HG02852 (cell line): ENCODE measurements around the gene POTEF.
"Not testable (repeated sequence)": the region's sequence is repeated elsewhere in the genome, so short reads cannot be mapped to it uniquely, and the experiment has no call there.

Experiments
- ATAC-seq: cut with Tn5 transposase; IDR thresholded peaks from one replicate; pipeline ENCODE4 v1.9.1; 2021; ENCODE audit warnings: mild to moderate bottlenecking, moderate library complexity; ENCODE audit not compliant: unreplicated experiment

POTEF gene

GRCh38 chr2:130129120-130129829 is at the start of gene POTEF:
Gene POTEF, minus strand, starts transcription at chr2:130129222. Its CDS starts 8,707 bp downstream, at chr2:130120515.
- not testable (repeated sequence) for ATAC-seq

GRCh38 chr2:130174866-130175265 is 45.8 kb upstream of the POTEF start:
- ATAC-seq = peak; percentile 92

GRCh38 chr2:130169896-130170295 is 40.9 kb upstream of the POTEF start:
- no peak for ATAC-seq

- not testable (repeated sequence) for ATAC-seq
Measured at GRCh38 chr2:130169163-130169562, 40.1 kb upstream of the POTEF start.

- ATAC-seq = not testable (repeated sequence)
Measured at GRCh38 chr2:130166611-130167010, 37.6 kb upstream of the POTEF start.

- ATAC-seq = no peak
Measured at GRCh38 chr2:130165293-130166016, 36.4 kb upstream of the POTEF start.

GRCh38 chr2:130162968-130163367 is 33.9 kb upstream of the POTEF start:
- ATAC-seq = no peak

GRCh38 chr2:130162486-130162885 is 33.5 kb upstream of the POTEF start:
- not testable (repeated sequence) for ATAC-seq

GRCh38 chr2:130160838-130161705 is 32.0 kb upstream of the POTEF start:
- not testable (repeated sequence) for ATAC-seq

- ATAC-seq = no peak
Measured at GRCh38 chr2:130160131-130160530, 31.1 kb upstream of the POTEF start.

GRCh38 chr2:130159376-130159775 is 30.4 kb upstream of the POTEF start:
- ATAC-seq = not testable (repeated sequence)

- no peak for ATAC-seq
Measured at GRCh38 chr2:130158631-130159030, 29.6 kb upstream of the POTEF start.

GRCh38 chr2:130157825-130158514 is 28.9 kb upstream of the POTEF start:
- ATAC-seq = peak; percentile 89

GRCh38 chr2:130157354-130157753 is 28.3 kb upstream of the POTEF start:
- peak; percentile 14 for ATAC-seq

- no peak for ATAC-seq
Measured at GRCh38 chr2:130156624-130157004, 27.6 kb upstream of the POTEF start.

GRCh38 chr2:130155956-130156623 is 27.1 kb upstream of the POTEF start:
- ATAC-seq = not testable (repeated sequence)

- no peak for ATAC-seq
Measured at GRCh38 chr2:130154773-130155765, 26.0 kb upstream of the POTEF start.

GRCh38 chr2:130154423-130154770 is 25.4 kb upstream of the POTEF start:
- ATAC-seq = not testable (repeated sequence)
